Epidermal melanocyte (primary cell): ENCODE data around the gene YDJC.
"Not testable (repeated sequence)": the region's sequence is repeated elsewhere in the genome, so short reads cannot be mapped to it uniquely, and the experiment has no call there.

Experiments
- DNase-seq: peaks from one replicate; pipeline ENCODE4 v3.0.0; 2011; ENCODE audit warnings: low spot score; ENCODE audit not compliant: insufficient read length

YDJC gene

GRCh38 chr22:21629255-21630149 is at the start of gene YDJC:
TSS of gene YDJC (minus strand) at chr22:21630022. CDS start at chr22:21630014, 8 bp downstream.
- DNase-seq = peak; percentile 84

DNA sequence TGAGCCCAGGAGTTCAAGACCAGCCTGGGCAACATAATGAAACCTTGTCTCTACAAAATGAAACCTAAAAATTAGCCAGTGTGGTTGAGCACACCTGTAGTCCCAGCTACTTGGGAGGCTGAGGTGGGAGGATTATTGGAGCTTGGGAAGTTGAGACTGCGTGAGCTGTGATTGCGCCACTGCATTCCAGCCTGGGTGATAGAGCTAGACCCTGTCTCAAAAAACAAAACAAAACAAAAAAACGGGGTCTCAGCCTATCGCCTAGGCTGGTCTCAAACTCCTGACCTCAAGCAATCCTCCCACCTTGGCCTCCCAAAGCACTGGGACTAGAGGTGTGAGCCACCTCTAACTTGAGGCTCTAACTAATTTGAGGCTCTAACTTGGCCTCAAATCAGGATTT is 49.6 kb upstream of the YDJC start:
- DNase-seq = no peak

GRCh38 chr22:21678842-21679241 is 49.0 kb upstream of the YDJC start:
- DNase-seq = not testable (repeated sequence)

- no peak for DNase-seq
These were observed 48.0 kb upstream of the YDJC start for GRCh38 chr22:21677606-21678443.

- DNase-seq = no peak
These were observed 44.9 kb upstream of the YDJC start for GRCh38 chr22:21674638-21675245.

DNA sequence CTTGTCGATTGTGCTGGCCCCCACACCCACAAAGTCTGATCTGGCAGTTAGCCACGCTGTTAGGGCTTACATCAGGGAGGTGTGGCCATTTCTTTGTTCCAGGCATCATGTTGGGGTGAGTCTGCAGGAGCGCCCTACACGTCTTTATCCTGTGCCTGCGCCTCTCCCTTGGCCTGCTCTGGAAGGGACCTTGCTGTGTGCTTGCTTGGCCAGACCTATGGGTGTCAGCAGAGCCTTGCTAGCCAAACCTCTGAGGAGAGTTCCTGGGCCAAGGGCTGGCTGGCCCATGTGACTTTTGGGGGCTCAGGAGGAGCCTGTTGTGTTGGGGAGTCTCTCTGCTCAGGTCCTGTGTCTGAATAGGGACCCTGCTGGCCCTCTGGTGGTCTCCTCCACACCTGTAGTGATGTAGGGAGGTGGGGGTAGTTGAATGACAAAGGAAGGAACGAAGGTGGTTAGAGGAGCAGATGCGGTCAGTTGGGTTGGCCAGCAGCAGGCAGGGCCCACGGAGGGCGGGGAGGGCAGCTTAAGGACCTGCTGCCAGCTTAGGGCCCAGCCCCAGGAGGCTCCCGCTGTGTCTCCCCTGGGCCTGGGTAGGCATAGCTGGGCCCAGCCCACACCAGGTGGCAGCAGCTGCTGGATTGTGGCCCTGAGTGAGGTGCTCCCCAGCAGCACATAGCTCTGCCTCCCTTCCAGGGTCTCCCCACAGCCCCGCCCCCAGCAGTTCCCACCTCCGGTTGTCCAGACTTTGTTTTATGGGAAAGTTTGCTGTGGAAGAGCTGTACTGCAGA is 43.9 kb upstream of the YDJC start:
- no peak for DNase-seq

GRCh38 chr22:21672107-21672629 is 42.3 kb upstream of the YDJC start:
- no peak for DNase-seq

GRCh38 chr22:21669026-21669425 is 39.2 kb upstream of the YDJC start:
- DNase-seq = no peak

- no peak for DNase-seq
These were observed 37.0 kb upstream of the YDJC start for GRCh38 chr22:21666786-21667185.

GRCh38 chr22:21665047-21665851 is 35.4 kb upstream of the YDJC start:
- no peak for DNase-seq

- DNase-seq = no peak
These were observed 33.9 kb upstream of the YDJC start for GRCh38 chr22:21663738-21664137.

DNA sequence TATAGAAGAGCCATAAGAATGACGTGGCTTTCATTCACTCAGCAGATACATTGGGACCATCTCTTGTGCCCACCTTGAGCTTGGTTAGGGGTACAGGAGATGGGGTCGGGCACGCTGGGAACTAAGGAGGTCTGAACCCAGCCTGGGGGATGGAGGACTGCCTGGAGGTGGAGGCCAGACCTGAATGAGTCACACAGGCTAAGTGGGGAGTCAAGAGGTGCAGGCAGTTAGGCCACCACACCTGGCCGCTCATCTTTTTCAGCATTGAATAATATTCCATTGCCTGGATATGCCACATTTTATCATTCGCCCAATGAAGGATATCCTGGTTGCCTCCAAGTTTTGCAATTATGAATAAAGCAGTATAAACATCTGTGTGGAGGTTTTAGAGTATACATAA is 32.2 kb upstream of the YDJC start:
- no peak for DNase-seq

- no peak for DNase-seq
These were observed 31.1 kb upstream of the YDJC start for GRCh38 chr22:21660904-21661303.

DNA sequence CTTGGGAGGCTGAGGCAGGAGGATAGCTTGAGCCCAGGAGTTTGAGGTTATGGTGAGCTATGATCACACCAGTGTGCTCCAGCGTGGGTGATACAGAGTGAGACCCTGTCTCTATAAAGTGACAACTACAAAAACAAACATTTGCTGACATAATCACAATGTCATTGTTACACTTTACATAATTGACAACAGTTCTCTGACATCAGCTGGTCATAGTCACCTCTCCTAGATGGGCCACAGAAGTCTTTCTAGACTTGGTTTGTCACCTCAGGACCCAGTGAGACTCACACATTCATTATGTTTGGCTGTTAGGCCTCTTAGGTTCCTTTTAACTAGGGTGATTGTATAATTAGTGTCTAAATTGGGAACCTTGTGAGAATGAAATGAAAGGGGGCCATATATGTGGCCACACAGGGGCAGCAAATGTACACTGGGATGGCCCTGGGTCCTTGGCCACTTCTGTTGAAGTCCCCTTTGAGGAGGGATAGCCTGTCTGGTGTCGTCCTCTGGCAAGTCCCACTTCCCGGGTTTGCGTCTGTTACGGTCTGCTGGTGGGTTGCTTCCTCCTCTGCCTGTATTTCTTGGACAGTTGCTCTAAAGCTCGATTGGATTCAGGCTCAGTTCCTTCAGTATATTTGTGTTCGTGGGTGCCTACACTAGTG is 30.2 kb upstream of the YDJC start:
- DNase-seq = no peak

- DNase-seq = peak; percentile 60
These were observed 27.7 kb upstream of the YDJC start for GRCh38 chr22:21657360-21658032.

DNA sequence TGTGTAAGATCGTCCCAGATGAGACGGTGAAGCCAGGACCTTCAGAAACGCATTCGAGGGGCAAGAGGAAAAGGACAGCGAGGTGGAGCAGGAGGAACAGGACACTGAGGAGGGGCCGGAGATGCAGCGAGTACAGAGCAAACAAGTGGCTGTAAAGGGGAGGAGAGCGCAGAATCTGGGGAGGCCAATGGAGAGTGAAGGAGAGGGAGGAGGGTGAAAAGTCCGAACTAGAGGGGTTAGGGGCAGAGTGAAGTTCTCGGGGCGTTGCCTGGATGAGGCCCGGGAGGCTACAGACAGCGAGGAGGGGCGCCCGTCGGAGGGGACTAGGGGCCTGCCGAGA is 27.2 kb upstream of the YDJC start:
- DNase-seq = no peak

DNA sequence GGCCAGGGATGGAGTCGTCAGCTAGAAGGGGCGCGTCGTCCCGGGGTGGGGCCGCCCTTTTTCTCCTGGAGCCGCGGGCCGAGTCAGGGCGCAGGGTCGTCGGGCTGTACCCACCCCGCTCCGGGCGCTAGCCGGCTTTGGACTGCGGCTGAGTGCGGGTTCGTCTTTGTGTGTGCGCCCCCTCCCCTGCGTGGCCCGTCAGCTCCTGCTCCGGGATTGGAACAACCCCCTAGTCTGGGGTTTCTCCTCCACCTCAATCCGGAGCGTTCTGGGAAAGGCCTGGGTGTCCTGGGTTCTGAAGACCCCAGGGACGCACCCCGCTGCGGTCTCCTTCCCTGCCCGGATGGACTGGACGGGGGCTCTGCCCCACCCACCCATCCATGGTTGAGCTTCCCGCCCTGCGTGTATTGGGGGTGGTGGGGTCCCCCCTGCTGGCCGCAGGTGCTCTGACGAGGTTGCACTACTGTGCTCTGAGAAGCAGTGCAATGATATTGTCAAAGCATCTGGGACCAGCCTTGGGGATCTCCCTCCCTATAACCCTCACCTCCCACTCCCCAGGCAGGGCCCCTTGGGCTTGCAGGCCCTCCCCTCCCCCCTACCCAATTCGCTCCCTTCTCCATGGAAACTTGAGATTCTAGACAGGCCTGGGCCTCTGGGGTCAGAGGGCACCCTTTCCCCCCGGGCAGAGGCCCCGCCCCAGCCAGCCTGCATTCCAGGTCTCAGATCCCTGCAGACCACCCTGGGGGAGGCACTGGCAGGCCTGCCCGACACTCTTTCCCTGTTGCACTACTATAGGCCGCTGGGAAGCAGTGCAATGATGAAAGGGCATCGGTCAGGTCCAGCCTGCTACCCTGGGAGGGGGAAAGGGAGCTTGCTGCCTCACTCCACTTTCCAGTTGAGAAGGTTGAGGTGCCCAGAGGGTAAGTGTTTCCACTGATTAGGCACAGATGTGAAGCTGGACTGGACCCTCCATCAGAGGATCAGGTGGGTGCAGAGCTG is 23.0 kb upstream of the YDJC start:
- DNase-seq = no peak

DNA sequence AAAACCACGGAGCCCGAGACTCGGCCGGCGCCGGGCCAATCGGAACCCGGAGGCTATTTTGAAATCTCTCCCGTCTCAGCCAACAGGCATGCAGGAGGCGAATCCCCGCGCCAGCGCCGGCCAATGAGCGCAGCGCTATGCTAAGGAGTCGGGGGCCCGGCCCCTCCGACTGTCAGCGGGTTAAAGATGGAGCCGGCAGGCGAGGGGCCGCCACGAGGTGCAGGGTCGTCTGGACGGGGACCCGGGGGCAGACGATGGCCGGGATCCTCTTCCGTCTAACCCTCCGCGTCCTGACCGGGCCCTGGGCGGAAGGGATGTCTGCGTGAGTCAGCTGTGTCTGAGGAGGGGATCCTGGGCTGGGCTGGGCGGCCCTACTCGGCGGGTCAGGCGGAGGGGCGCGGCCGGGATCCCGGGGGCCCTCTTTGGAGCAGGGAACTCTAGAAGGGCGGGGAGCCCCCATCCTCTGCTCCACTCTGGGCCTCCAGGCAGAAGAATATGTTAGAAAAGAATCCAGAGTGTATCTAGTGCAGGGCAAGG is 22.3 kb upstream of the YDJC start:
- peak; percentile 97 for DNase-seq
